K562 (cell line): Measurements from ENCODE around the gene AGO4. TPM values are rescaled to one million over a fixed set of nuclear protein-coding genes. Genes with fewer than 3 reads are reported as not detected.

Source experiments
- BACH1 ChIP-seq: fragments of 200-800 bp; sonication (Bioruptor generic); IDR thresholded peaks from 2 replicates; pipeline ENCODE4 v1.6.1; 2016; ENCODE audit warnings: missing genetic modification characterization, missing compliant biosample characterization
- COPS2 ChIP-seq: fragments of 450-650 bp; conservative IDR thresholded peaks from 2 replicates; pipeline ENCODE4 v1.6.1; 2016; ENCODE audit warnings: mild to moderate bottlenecking, moderate library complexity
- FOXM1 ChIP-seq, 2 experiments: fragments of 450-650 bp in 1 of 2; sonication (generic) in 1 of 2; formaldehyde crosslinking in 1 of 2; IDR thresholded peaks; 2 replicates each; pipeline versions ENCODE4 v1.6.1 to v1.9.0; 2017 to 2022; ENCODE audit warnings: low read depth in 2 of 2, mild to moderate bottlenecking in 2 of 2, missing genetic modification reagents in 1 of 2, moderate library complexity in 1 of 2
- MAX ChIP-seq: sonication (generic); formaldehyde crosslinking; IDR thresholded peaks from 2 replicates; pipeline ENCODE4 v1.9.0; 2022; ENCODE audit warnings: mild to moderate bottlenecking, missing genetic modification reagents
- MAZ ChIP-seq, 2 experiments: fragments of 450-650 bp in 1 of 2; sonication (generic) in 1 of 2; formaldehyde crosslinking; IDR thresholded peaks in 1 of 2; conservative IDR thresholded peaks in 1 of 2; 2 replicates each; pipeline versions ENCODE4 v1.4.0 to v1.5.0; 2020; ENCODE audit warnings: mild to moderate bottlenecking in 1 of 2, missing genetic modification reagents in 1 of 2
- MIER1 ChIP-seq: fragments of 450-650 bp; IDR thresholded peaks from 2 replicates; pipeline ENCODE4 v1.6.1; 2016; ENCODE audit warnings: antibody characterized with exemption, mild to moderate bottlenecking, low read depth
- PCBP1 ChIP-seq: fragments of 200-400 bp; formaldehyde crosslinking; IDR thresholded peaks from 2 replicates; pipeline ENCODE4 v1.6.1; 2018; ENCODE audit warnings: mild to moderate bottlenecking, low read depth, low read length; ENCODE audit not compliant: poor library complexity, severe bottlenecking
- SNIP1 ChIP-seq: fragments of 450-650 bp; IDR thresholded peaks from 2 replicates; pipeline ENCODE4 v1.7.1; 2017; ENCODE audit warnings: low read depth, mild to moderate bottlenecking
- SRSF3 ChIP-seq: fragments of 200-400 bp; formaldehyde crosslinking; IDR thresholded peaks from 2 replicates; pipeline ENCODE4 v1.6.1; 2016; ENCODE audit warnings: mild to moderate bottlenecking, low read length, moderate library complexity; ENCODE audit not compliant: insufficient read depth
- TBL1XR1 ChIP-seq, 2 experiments: IDR thresholded peaks; 2 replicates each; pipeline ENCODE4 v1.6.1; 2012; ENCODE audit warnings: improper control_type of control experiment in 2 of 2, low read length in 2 of 2, mild to moderate bottlenecking in 1 of 2
- TEAD1 ChIP-seq, 2 experiments: fragments of 450-650 bp in 1 of 2; sonication (generic) in 1 of 2; formaldehyde crosslinking; IDR thresholded peaks; 2 replicates each; pipeline versions ENCODE4 v1.4.0 to v1.8.0; 2020 to 2022; ENCODE audit warnings: mild to moderate bottlenecking in 2 of 2, missing genetic modification reagents in 1 of 2
- TSC22D4 ChIP-seq: fragments of 450-650 bp; IDR thresholded peaks from 2 replicates; pipeline ENCODE4 v1.6.1; 2016; ENCODE audit warnings: missing genetic modification characterization, missing biosample characterization, control low read depth
- ZBTB11 ChIP-seq, 3 experiments: fragments of 200-800 bp in 1 of 3; fragments of 250-450 bp in 1 of 3; fragments of 450-650 bp in 1 of 3; sonication (Bioruptor Pico) in 1 of 3; sonication (Bioruptor generic) in 1 of 3; formaldehyde crosslinking in 1 of 3; IDR thresholded peaks; 2 replicates each; pipeline versions ENCODE4 v1.6.1 to v1.8.0; 2016 to 2022; ENCODE audit warnings: mild to moderate bottlenecking in 2 of 3, missing genetic modification characterization in 2 of 3, missing compliant biosample characterization in 1 of 3, moderate library complexity in 1 of 3
- ZHX1 ChIP-seq: fragments of 150-350 bp; conservative IDR thresholded peaks from 2 replicates; pipeline ENCODE4 v1.6.1; 2014; ENCODE audit warnings: low read length
- ZNF239 ChIP-seq: fragments of 250-450 bp; sonication (Bioruptor Pico); IDR thresholded peaks from 2 replicates; pipeline ENCODE4 v1.4.0; 2020; ENCODE audit warnings: mild to moderate bottlenecking
- ZNF511 ChIP-seq: sonication (generic); formaldehyde crosslinking; IDR thresholded peaks from 2 replicates; pipeline ENCODE4 v1.8.0; 2022; ENCODE audit warnings: mild to moderate bottlenecking, missing genetic modification reagents
- ZNF512 ChIP-seq: IDR thresholded peaks from 2 replicates; pipeline ENCODE4 v1.6.1; 2016; ENCODE audit warnings: missing genetic modification characterization, missing compliant biosample characterization
- ZNF584 ChIP-seq: fragments of 200-800 bp; sonication (Bioruptor generic); IDR thresholded peaks from 2 replicates; pipeline ENCODE4 v1.6.1; 2016; ENCODE audit warnings: low read depth, mild to moderate bottlenecking, missing genetic modification characterization, missing compliant biosample characterization
- polyA plus RNA-seq, 8 experiments: library from polyadenylated mRNA; depleted of rRNA in 4 of 8; stranded (reverse) in 5 of 8; unstranded in 3 of 8; fragments of >200 nt; fragmentation: Nextera tagmentation in 2 of 8; fragmentation: Illumina TruSeq in 1 of 8; extraction: Ambion mirVana in 2 of 8; extraction: Trizol in 1 of 8; gene quantifications; 2 replicates each; pipeline versions ENCODE4 v1.2.1 to v1.2.3, GENCODE V29; 2011 to 2014; ENCODE audit warnings: inconsistent platforms in 1 of 8, missing spikeins in 1 of 8
- total RNA-seq, 7 experiments: library from RNA; depleted of rRNA in 6 of 7; stranded (reverse); fragments of >200 nt in 6 of 7; fragmentation: Illumina TruSeq in 2 of 7; extraction: Trizol in 2 of 7; gene quantifications; 2 replicates each; pipeline versions ENCODE4 v1.2.1 to v1.2.3, GENCODE V29; 2011 to 2021; ENCODE audit warnings: low replicate concordance in 1 of 7

Gene AGO4
- total and polyA plus RNA-seq, 9 of the 15 experiments (the other 6 are each of a cell fraction or from before 2014, with no cell fraction given) = 1.3 to 10.5 (median 6.5) TPM

- TF ChIP-seq ZHX1 (no peak), MAX (CRISPR knock-in tag) (no peak), BACH1 (no peak), SRSF3 (no peak), TEAD1 (CRISPR knock-in tag; IDR thresholded peaks at IDR 0.05) (0 out of 4 replicates have a peak, but pooled peaks of 1 of the 2 experiments have one; percentile 37), COPS2 (no peak), ZBTB11 (CRISPR knock-in tag; IDR thresholded peaks at IDR 0.05) (no peak), FOXM1 (IDR thresholded peaks at IDR 0.05; ENCODE audit: low read depth) (no peak), FOXM1 (CRISPR knock-in tag; IDR thresholded peaks at IDR 0.05; ENCODE audit: low read depth) (no peak), ZNF511 (no peak), TBL1XR1 (IDR thresholded peaks at IDR 0.05; ENCODE audit: low read length in 2 of 2) (no peak), ZNF239 (no peak), MIER1 (no peak), ZNF584 (CRISPR knock-in tag) (no peak), PCBP1 (peak; percentile 36), ZNF512 (no peak), SNIP1 (no peak), TSC22D4 (tag) (no peak), MAZ (CRISPR knock-in tag; conservative IDR thresholded peaks at IDR 0.05 in 1 of 2, IDR thresholded peaks at IDR 0.05 in 1 of 2) (peak in 1 of 2 experiments; percentile 61; a peak in 3 of 4 replicates)
Measured at GRCh38 chr1:35808450-35809113, 766 bp downstream of the AGO4 start (continued).
